ENCODE data around the gene C2orf68.

- TF ChIP-seq EZH2phosphoT487 (IDR thresholded peaks at IDR 0.05; ENCODE audit: low read length) (no peak), CTCF (IDR thresholded peaks at IDR 0.05; ENCODE audit: low read length) (no peak), EZH2 (optimal IDR thresholded peaks at IDR 0.05; ENCODE audit: low read depth, low read length) (no peak)
Observed at GRCh38 chr2:85595301-85596025, 16.4 kb downstream of the C2orf68 start, which contains the start of gene RNF181.

All from MM.1S (cell line).